K562 (cell line): Measurements from ENCODE around the gene NTM. TPM values are rescaled to one million over a fixed set of nuclear protein-coding genes. Genes with fewer than 3 reads are reported as not detected.

Experiments used
- ATAC-seq: fragments of 200-7000 bp; cut with Tn5 transposase; 3 replicates; pipeline ENCODE4 v1.9.1; 2020; ENCODE audit warnings: moderate library complexity
- BruUV-seq: library from RNA; stranded (reverse); fragments of 400-500 nt; replicated peaks from 2 replicates; lab custom pipeline; 2021; lab: Mats Ljungman, UMichigan
- CTCF ChIA-PET: fragments of 300-600 bp; formaldehyde crosslinking; extraction: SDS; loops from one replicate; lab custom pipeline; 2021; ENCODE audit warnings: low intra/inter-chr PET ratio; lab: Yijun Ruan, JAX
- POLR2A ChIA-PET: fragments of 300-600, 350-650 bp; sonication (Branson Sonifier 250); formaldehyde crosslinking; extraction: SDS; loops from one replicate; lab custom pipeline; 2021; ENCODE audit warnings: antibody characterized with exemption, inconsistent platforms; lab: Yijun Ruan, JAX
- DNase-seq, 4 experiments: peaks; one replicate each; pipeline versions ENCODE4 v3.0.0 to v3.0.0-alpha.2; 2011 to 2018; ENCODE audit warnings: low spot score in 3 of 4, mixed read lengths in 3 of 4; ENCODE audit errors: extremely low read depth in 1 of 4
- FAIRE-seq: peaks from 2 replicates; lab custom pipeline; 2011; peaks lifted over from hg19 to GRCh38; lab: Jason Lieb, UNC
- H2AFZ ChIP-seq: 2 replicates; pipeline ENCODE4 v1.6.0; 2011; ENCODE audit warnings: low read depth, low read length, control low read depth, inconsistent platforms
- H3K27ac ChIP-seq: fragments of 200-600 bp; 3 replicates; pipeline ENCODE4 v1.8.0; 2011; ENCODE audit warnings: low read depth, mild to moderate bottlenecking, control low read depth, inconsistent platforms, low read length, moderate library complexity, mixed read lengths; ENCODE audit errors: extremely low read depth
- H3K27me3 ChIP-seq, 2 experiments: fragments of 300-600 bp in 1 of 2; 2 replicates in 1 of 2; 3 replicates in 1 of 2; pipeline versions ENCODE4 v1.6.0 to v1.8.0; 2011; ENCODE audit warnings: inconsistent platforms in 2 of 2, low read length in 2 of 2, mild to moderate bottlenecking in 1 of 2, mixed read lengths in 1 of 2, moderate library complexity in 1 of 2; ENCODE audit not compliant: control insufficient read depth in 2 of 2, insufficient read depth in 2 of 2
- H3K36me3 ChIP-seq: fragments of 300-600 bp; 3 replicates; pipeline ENCODE4 v1.8.0; 2011; ENCODE audit warnings: mild to moderate bottlenecking, low read length, inconsistent platforms; ENCODE audit not compliant: control insufficient read depth, insufficient read depth
- H3K4me1 ChIP-seq, 2 experiments: fragments of 200-600 bp in 1 of 2; replicated peaks in 1 of 2; 2 replicates in 1 of 2; 3 replicates in 1 of 2; pipeline versions ENCODE4 v1.5.1 to v1.8.0; 2011; ENCODE audit warnings: inconsistent platforms in 2 of 2, low read length in 2 of 2, mild to moderate bottlenecking in 1 of 2, mixed read lengths in 1 of 2, moderate library complexity in 1 of 2; ENCODE audit not compliant: control insufficient read depth in 2 of 2, insufficient read depth in 2 of 2
- H3K4me2 ChIP-seq: 2 replicates; pipeline ENCODE4 v1.6.1; 2011; ENCODE audit warnings: low read length, control low read depth, inconsistent platforms, mixed read lengths; ENCODE audit not compliant: insufficient read depth
- H3K4me3 ChIP-seq: fragments of 200-600 bp; sonication (generic), shearing (Covaris generic); 2 replicates; pipeline ENCODE4 v1.5.1; 2016; ENCODE audit warnings: control low read depth, inconsistent platforms
- H3K79me2 ChIP-seq: fragments of 200-600 bp; 3 replicates; pipeline ENCODE4 v1.8.0; 2011; ENCODE audit warnings: low read length, inconsistent platforms; ENCODE audit not compliant: control insufficient read depth, insufficient read depth
- H3K9ac ChIP-seq, 2 experiments: 2 replicates each; pipeline versions ENCODE4 v1.6.0 to v1.6.1; 2011; ENCODE audit warnings: low read depth in 2 of 2, low read length in 2 of 2, control low read depth in 1 of 2, inconsistent platforms in 1 of 2, mild to moderate bottlenecking in 1 of 2, mixed read lengths in 1 of 2; ENCODE audit not compliant: insufficient read depth in 1 of 2
- H3K9me1 ChIP-seq: one replicate; pipeline ENCODE4 v1.6.0; 2011; ENCODE audit warnings: inconsistent platforms, mild to moderate bottlenecking, low read length, moderate library complexity; ENCODE audit not compliant: control insufficient read depth, insufficient read depth
- H3K9me3 ChIP-seq: replicated peaks from 2 replicates; pipeline ENCODE4 v1.5.1; 2011; ENCODE audit warnings: low read depth, low read length, inconsistent platforms; ENCODE audit not compliant: control insufficient read depth, insufficient read depth
- H4K20me1 ChIP-seq: replicated peaks from 2 replicates; pipeline ENCODE4 v1.6.1; 2011; ENCODE audit warnings: low read length, inconsistent platforms, mixed read lengths; ENCODE audit not compliant: control insufficient read depth, insufficient read depth
- CBX3 ChIP-seq, 2 experiments: IDR thresholded peaks; 1 replicate in 1 of 2; 2 replicates in 1 of 2; pipeline ENCODE4 v1.6.1; 2012; ENCODE audit warnings: inconsistent platforms in 2 of 2, low read length in 2 of 2, borderline replicate concordance in 1 of 2, control low read depth in 1 of 2
- PATZ1 ChIP-seq: fragments of 250-450 bp; sonication (Bioruptor Pico); IDR thresholded peaks from 2 replicates; pipeline ENCODE4 v1.5.0; 2020; ENCODE audit warnings: mild to moderate bottlenecking, borderline replicate concordance
- PYGO2 ChIP-seq: fragments of 450-650 bp; IDR thresholded peaks from 2 replicates; pipeline ENCODE4 v1.6.1; 2016; ENCODE audit warnings: mild to moderate bottlenecking, missing genetic modification characterization, moderate library complexity, missing compliant biosample characterization
- TCFL5 ChIP-seq: fragments of 250-450 bp; sonication (Bioruptor Pico); conservative IDR thresholded peaks from 2 replicates; pipeline ENCODE4 v1.6.1; 2021; ENCODE audit warnings: mild to moderate bottlenecking, moderate library complexity, matching md5 sums
- ZFP30 ChIP-seq: fragments of 250-450 bp; sonication (Bioruptor Pico); IDR thresholded peaks from 2 replicates; pipeline ENCODE4 v1.8.0; 2022; ENCODE audit warnings: moderate library complexity, mild to moderate bottlenecking, inconsistent platforms, borderline replicate concordance
- ZNF408 ChIP-seq: fragments of 250-450 bp; sonication (Bioruptor Pico); IDR thresholded peaks from 2 replicates; pipeline ENCODE4 v1.4.0; 2020; ENCODE audit warnings: low read depth, mild to moderate bottlenecking, moderate library complexity
- ZNF644 ChIP-seq: fragments of 200-800 bp; sonication (Bioruptor generic); IDR thresholded peaks from 2 replicates; pipeline ENCODE4 v1.6.1; 2016; ENCODE audit warnings: low read depth, missing genetic modification characterization, missing compliant biosample characterization
- ZSCAN32 ChIP-seq: fragments of 450-650 bp; formaldehyde crosslinking; IDR thresholded peaks from 2 replicates; pipeline ENCODE4 v1.4.0; 2020; ENCODE audit warnings: mild to moderate bottlenecking, moderate library complexity
- WGBS: fragments of 100-300 bp; shearing (Covaris generic); methylation state at CpG from one replicate; pipeline ENCODE4 v1.1.6; 2016; ENCODE audit warnings: low coverage, mixed read lengths; ENCODE audit not compliant: insufficient coverage; ENCODE audit errors: missing lambda C conversion rate; 5-methylcytosine and 5-hydroxymethylcytosine counted together
- in situ Hi-C: fragments of 300-500 bp; cut with MboI; formaldehyde crosslinking; loops from 4 replicates; pipeline ENCODE4 v1.15.0; 2018; ENCODE audit warnings: inconsistent platforms, mixed read lengths
- intact Hi-C: fragments of 100-400 bp; cut with micrococcal nuclease; formaldehyde crosslinking; loops from 2 replicates; pipeline ENCODE4 v1.14.2; 2022
- polyA plus RNA-seq, 8 experiments: library from polyadenylated mRNA; depleted of rRNA in 4 of 8; stranded (reverse) in 5 of 8; unstranded in 3 of 8; fragments of >200 nt; fragmentation: Nextera tagmentation in 2 of 8; fragmentation: Illumina TruSeq in 1 of 8; extraction: Ambion mirVana in 2 of 8; extraction: Trizol in 1 of 8; gene quantifications; 2 replicates each; pipeline versions ENCODE4 v1.2.1 to v1.2.3, GENCODE V29; 2011 to 2014; ENCODE audit warnings: inconsistent platforms in 1 of 8, missing spikeins in 1 of 8
- total RNA-seq, 7 experiments: library from RNA; depleted of rRNA in 6 of 7; stranded (reverse); fragments of >200 nt in 6 of 7; fragmentation: Illumina TruSeq in 2 of 7; extraction: Trizol in 2 of 7; gene quantifications; 2 replicates each; pipeline versions ENCODE4 v1.2.1 to v1.2.3, GENCODE V29; 2011 to 2021; ENCODE audit warnings: low replicate concordance in 1 of 7

The NTM gene
- total and polyA plus RNA-seq, 9 of the 15 experiments (the other 6 are each of a cell fraction or from before 2014, with no cell fraction given), result not detected

- WGBS, result 0% methylated on average over 5 of the region's 6 CpGs
- FAIRE-seq, result no peak
Measured at GRCh38 chr11:132278801-132279574, 908.6 kb downstream of the NTM start.

GRCh38 chr11:132284048-132284447, 913.6 kb downstream of the NTM start:
- H3K27ac ChIP-seq, result no peak overlapping the region
- 0% methylated on average over 4 of the region's 4 CpGs for WGBS

More at GRCh38 chr11:132278801-132279574, 908.6 kb downstream of the NTM start:
- no peak overlapping the region for H3K4me2 ChIP-seq
- no peak overlapping the region for H3K4me3 ChIP-seq
- H3K36me3 ChIP-seq, result no peaks in the 10 kb centered on the region
- in situ Hi-C loops, result no loop called here
- H2AFZ ChIP-seq, result no peak overlapping the region
- ATAC-seq (no peak), DNase-seq (no peak)
- POLR2A ChIA-PET, result no interaction called here
- H4K20me1 ChIP-seq, result no peaks in the 10 kb centered on the region
- TF ChIP-seq ZNF408 (CRISPR knock-in tag), result no peak
- H3K27me3 ChIP-seq, result no peaks in the 10 kb centered on the region
- CTCF ChIA-PET, result no interaction called here
- H3K4me1 ChIP-seq, result no peaks in the 10 kb centered on the region
- no peaks in the 10 kb centered on the region; the same call in 1 of the 2 replicates for H3K9me3 ChIP-seq
- H3K9me1 ChIP-seq, result no peaks in the 10 kb centered on the region
- intact Hi-C loops, result no loop called here
- BruUV-seq, result no TSS peak
- no peak overlapping the region for H3K9ac ChIP-seq
- no peak overlapping the region for H3K27ac ChIP-seq
- H3K79me2 ChIP-seq, result no peaks in the 10 kb centered on the region

More at GRCh38 chr11:132284048-132284447, 913.6 kb downstream of the NTM start:
- no peaks in the 10 kb centered on the region for H3K9me3 ChIP-seq
- H3K4me1 ChIP-seq, result no peaks in the 10 kb centered on the region
- H3K4me3 ChIP-seq, result no peak overlapping the region
- H3K36me3 ChIP-seq, result no peaks in the 10 kb centered on the region
- ChIA-PET CTCF (no interaction called here), POLR2A (no interaction called here)
- H3K4me2 ChIP-seq, result no peak overlapping the region
- H4K20me1 ChIP-seq, result no peaks in the 10 kb centered on the region
- H3K9me1 ChIP-seq, result no peaks in the 10 kb centered on the region
- H3K9ac ChIP-seq, result no peak overlapping the region
- no peak for FAIRE-seq
- no peak overlapping the region for H2AFZ ChIP-seq
- H3K79me2 ChIP-seq, result no peaks in the 10 kb centered on the region
- H3K27me3 ChIP-seq, result no peaks in the 10 kb centered on the region
- DNase-seq, result no peak
- intact Hi-C loops, result no loop called here
- no peak for ATAC-seq
- TF ChIP-seq PYGO2 (tag) (no peak), ZSCAN32 (CRISPR knock-in tag) (no peak), TCFL5 (CRISPR knock-in tag) (no peak), ZFP30 (CRISPR knock-in tag) (no peak), PATZ1 (CRISPR knock-in tag) (no peak), ZNF644 (tag) (no peak), CBX3 (IDR thresholded peaks at IDR 0.05; ENCODE audit: borderline replicate concordance in 1 of 2, low read length in 2 of 2) (no peak)
- in situ Hi-C loops, result no loop called here
- BruUV-seq, result no TSS peak
